Lung microvascular endothelial cell (primary cell): Measurements from ENCODE around the gene CAPRIN1. TPM values are rescaled to one million over a fixed set of nuclear protein-coding genes. Genes with fewer than 3 reads are reported as not detected.
A peak's percentile ranks its signal among the peaks of the same experiment; 100 is the strongest.
"Not testable (repeated sequence)": the region's sequence is repeated elsewhere in the genome, so short reads cannot be mapped to it uniquely, and the experiment has no call there.

Experiments
- DNase-seq, 2 donors: peaks; one replicate each; pipeline versions ENCODE4 v3.0.0 to v3.0.0-alpha.2; 2010; ENCODE audit warnings: low read depth in 2 of 2
- total RNA-seq: library from RNA; depleted of rRNA; stranded (reverse); fragments of >200 nt; gene quantifications from 2 replicates; pipeline ENCODE4 v1.2.1, GENCODE V29; 2014

CAPRIN1 gene
- total RNA-seq, 1 donor from 2014 or later = 119 TPM

DNA sequence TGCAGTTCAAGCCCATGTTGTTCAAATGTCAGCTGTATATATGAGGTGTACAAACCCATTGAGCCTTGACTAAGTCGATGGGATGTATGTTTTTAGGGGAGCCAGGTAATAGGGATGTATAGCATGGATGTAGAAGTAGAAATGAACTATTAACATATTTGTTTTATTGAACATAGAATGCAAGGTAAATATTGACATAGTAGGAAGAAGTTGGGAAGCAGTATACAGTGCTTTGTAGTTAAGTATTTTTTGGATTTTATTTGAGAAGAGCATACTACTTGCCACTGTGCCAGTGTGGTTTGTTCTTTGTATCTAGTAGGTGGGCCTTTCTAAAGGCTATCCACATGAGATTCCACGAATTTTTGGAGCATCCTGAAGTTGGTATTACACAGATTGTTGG lies 33.1 kb downstream of the CAPRIN1 start:
- DNase-seq = no peak

DNA sequence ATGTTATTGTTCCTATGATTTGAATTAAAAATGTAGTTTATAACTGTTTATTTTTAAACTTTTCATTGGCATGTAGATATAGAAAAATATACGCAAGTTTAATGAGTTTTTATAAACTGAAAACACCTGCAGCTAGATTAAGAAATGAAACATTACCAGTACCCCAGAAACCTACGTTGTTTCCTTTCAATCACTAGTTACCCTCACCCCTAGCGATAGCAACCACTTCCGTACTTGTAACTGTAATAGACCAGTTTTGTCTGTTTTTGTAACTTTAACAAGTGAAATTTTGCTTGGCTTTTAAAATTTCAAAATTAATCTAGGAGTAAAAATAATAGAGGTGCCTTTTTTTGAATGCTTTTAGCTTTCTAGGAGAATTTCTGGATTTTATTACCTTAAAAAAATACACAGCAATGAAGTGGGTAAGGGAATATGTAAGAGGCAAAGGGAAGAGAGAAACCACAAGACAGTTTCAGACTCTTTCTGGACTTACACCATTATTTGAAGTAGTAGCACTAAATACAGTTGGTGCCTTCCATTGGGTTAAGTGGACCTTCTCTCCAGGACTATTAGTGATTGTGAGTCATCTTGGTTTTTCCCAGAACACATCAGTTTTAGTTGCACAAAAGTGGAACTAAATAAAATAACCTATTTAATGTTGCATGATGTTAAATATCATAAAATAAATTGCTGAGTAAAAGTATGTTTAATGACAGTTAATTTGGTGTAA lies 35.2 kb downstream of the CAPRIN1 start:
- DNase-seq = no peak

- DNase-seq = no peak
These were observed 40.3 kb downstream of the CAPRIN1 start for GRCh38 chr11:34091825-34092224.

- not testable (repeated sequence) for DNase-seq
These were observed 43.4 kb downstream of the CAPRIN1 start for GRCh38 chr11:34094900-34095299.

DNA sequence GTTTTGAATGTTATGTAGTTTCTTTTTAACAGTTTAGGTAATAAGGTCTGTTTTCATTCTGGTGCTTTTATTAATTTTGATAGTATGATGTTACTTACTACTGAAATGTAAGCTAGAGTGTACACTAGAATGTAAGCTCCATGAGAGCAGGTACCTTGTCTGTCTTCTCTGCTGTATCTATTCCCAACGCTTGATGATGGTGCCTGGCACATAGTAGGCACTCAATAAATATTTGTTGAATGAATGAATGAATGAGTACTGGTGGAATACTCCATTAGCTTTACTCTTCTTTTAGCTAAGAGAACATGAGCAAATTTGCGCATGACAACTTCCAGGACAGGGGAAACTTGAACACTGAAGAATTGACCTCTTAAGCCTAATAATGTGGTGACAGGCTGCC lies 47.3 kb downstream of the CAPRIN1 start:
- no peak for DNase-seq

DNA sequence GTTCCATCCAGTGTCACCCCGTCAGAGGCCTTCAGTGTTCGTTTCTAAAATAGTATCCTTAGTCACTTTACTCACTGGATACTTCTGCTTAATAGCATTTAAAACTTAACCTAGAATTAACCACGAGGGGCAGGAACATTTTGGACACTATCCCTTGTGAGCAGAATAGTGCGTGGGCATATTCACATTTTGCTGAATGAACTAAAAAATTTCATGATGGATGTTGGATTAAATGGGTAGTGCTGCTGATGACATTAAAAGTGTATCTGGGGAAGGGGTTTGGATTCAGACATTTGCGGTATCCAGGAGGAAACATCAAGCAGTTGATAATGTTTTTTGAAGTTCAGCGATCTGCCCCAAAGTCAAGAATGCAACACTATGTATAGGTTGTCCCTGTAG lies 53.1 kb downstream of the CAPRIN1 start:
- DNase-seq = no peak

DNA sequence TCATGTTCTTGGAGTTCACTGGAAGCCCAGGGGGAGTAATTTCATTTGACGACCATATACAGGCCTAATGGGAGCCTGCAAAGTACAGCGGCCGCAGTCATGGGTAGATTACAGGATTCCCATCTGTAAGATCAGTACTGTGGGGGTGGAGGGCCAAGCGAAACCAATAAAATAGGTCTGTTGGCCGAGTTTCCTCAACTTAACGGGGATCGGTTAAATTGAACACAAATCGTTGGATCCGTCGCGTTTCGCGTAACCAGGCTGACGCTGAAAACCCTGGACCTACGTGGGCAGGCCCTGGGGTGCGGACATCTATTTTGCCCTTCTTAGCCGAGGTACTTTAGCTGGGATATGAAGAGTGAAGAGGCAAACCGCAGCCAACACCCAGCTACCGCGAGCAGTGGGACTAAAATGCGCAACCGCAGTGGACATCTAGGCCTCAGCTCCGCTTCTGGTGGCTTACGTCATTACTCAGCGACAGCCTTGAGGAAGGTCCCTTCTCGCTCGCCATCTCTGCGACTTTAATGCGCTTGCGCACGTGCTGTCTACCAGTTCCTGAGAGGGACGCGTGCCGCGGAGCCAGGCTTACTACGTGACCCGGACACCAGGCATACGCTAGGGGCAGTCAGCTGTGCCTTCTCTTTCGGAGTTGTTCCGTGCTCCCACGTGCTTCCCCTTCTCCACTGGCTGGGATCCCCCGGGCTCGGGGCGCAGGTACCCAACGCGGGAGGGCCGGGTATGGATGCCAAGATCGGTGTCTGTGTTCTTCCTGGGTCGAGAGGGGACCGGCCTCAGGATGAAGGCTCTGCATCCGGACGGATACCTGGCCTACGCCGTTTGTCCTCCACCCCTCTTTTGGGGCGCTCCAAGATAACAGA lies 53.8 kb downstream of the CAPRIN1 start, which contains the start of gene NAT10:
TSS of gene NAT10 (plus strand) at position 551 of the 878 bp plus-strand sequence. CDS start 2,597 bp downstream, outside the sequence.
- DNase-seq = peak; percentile 99 to 100

- no peak for DNase-seq
These were observed 54.5 kb downstream of the CAPRIN1 start for GRCh38 chr11:34105957-34106504.

DNA sequence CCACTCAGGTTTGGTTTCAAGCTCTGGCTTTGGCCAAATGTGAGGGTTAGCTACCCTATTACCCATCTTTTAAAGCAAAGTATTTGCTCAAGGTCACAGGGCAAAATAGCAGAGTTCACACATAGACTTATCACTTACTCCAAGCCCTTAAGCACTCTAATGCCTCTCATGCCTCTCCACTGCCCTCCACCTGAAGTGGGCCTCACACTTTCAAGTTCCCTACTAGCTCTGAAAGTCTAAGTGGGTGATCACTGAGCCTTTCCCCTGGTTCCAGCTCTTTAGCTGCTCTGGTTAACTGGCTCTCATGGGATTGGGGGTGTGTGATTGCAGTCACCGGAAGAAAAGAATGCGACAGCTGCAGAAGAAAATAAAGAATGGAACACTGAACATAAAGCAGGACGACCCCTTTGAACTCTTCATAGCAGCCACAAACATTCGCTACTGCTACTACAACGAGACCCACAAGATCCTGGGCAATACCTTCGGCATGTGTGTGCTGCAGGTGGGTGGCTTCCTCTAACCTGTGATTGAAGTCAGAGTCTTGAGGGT lies 60.3 kb downstream of the CAPRIN1 start:
- no peak for DNase-seq

- no peak for DNase-seq
These were observed 62.5 kb downstream of the CAPRIN1 start for GRCh38 chr11:34114014-34114413.

- DNase-seq = no peak
These were observed 62.9 kb downstream of the CAPRIN1 start for GRCh38 chr11:34114471-34114870.

GRCh38 chr11:34120651-34121050 lies 69.1 kb downstream of the CAPRIN1 start:
- no peak for DNase-seq

DNA sequence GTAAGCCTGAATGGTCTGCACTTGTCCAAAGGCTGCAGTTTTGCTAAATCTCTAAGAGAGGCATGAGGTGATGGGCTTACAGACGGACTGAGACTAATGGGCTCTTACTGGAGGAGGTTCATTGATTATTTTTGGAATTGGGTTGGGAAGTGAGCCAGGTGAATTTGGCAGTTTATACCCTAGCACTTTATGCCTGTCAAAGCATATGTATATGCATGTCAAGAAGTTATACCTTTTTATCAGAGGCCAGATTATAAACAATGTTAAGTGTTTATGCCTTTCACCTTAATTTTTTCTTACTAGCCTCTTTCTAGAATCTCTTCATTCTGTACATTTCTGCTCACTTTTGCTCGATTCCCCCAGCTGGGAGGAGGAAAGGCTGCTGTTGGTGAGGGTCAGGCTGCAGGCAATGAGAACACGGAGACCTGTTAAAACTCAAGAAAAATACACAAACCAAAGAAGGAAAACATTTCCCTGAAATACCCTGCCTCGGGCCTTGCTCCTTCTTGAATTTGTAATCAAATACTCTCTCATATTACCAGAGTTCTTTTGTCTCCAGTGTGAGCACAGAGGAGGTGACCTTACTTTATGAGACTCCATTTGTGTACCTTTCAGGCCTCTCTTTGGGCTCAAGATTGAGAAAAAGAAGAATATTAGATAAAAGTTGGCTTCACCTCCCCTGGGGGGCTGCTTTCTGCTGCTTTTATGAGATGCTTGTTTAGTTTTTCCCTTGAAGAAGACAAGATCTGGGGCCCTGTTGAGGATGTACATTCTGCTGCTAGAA lies 73.5 kb downstream of the CAPRIN1 start:
- no peak for DNase-seq

GRCh38 chr11:34126959-34127848 lies 75.7 kb downstream of the CAPRIN1 start:
- no peak for DNase-seq

- DNase-seq = no peak
These were observed 77.3 kb downstream of the CAPRIN1 start for GRCh38 chr11:34128824-34129223.

- no peak for DNase-seq
These were observed 80.9 kb downstream of the CAPRIN1 start for GRCh38 chr11:34132261-34132965.

DNA sequence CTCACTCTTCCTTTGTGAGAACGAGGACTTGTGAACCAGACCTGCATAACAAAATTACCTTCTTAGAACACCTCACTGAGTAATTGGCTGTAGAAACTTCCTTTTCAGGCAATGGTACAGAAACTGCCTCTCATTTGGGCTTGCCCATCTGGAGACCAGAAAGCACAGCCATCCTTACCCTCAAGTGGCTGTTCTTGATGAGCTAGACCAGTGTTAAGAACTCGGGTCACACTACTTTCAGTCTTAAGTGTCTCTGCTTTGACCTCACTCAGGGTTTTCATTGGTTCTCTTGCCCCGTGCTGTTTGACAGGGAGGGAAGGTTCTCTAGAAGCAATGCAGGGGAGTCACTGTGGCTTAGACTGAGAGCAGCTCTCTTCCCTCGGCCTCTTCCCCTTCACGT lies 83.2 kb downstream of the CAPRIN1 start:
- no peak for DNase-seq

DNA sequence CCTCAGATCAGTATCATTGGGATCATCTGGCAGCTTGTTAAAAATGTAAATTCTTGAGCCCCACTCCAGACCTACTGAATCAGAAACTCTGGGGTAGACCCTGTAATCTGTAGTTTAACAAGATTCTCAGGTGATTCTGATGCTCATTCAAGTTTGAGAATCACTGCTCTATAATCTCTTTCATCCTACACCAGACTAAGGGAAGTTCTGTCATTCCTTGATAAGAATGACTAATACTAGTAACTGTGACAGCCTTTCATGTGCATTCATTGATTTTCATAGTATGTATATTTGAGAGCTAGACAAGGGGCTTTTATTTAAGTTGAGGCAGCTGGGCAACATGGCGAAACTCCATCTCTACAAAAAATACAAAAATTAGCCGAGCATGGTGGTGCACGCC lies 83.9 kb downstream of the CAPRIN1 start:
- DNase-seq = no peak

DNA sequence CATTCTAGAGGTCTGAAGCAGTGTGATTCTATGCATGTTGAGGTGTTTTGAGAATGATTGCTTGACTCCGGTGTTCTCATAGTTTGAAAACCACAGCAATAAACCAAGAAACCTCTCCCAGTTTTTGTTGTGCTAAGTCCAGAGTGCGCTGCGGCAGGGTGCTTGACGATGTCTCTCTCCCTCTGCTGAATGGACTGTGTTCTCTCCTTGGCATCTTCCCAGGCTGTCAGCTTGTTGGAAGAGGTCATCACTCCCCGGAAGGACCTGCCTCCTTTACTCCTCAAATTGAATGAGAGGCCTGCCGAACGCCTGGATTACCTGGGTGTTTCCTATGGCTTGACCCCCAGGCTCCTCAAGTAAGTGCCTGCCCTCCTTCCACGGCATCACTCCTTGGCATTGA lies 84.9 kb downstream of the CAPRIN1 start:
- no peak for DNase-seq

DNA sequence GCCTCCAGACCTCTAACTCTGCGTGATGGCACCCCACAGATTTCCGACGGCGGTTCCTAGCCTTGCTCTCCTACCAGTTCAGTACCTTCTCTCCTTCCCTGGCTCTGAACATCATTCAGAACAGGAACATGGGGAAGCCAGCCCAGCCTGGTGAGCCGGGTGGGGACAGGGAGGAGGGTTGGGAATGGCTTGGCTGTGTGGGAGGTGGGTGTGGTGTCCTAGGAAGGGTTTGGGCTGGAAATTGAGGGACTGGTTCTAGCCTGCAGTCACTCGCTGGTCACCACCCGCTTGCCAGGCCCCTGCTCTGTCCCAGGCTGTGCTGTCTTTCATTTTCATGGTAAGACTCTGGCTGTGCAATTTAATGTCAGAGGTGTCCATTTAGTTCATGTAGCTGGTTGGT lies 87.8 kb downstream of the CAPRIN1 start:
- no peak for DNase-seq
